ENCODE measurements around the gene TMC4. TPM values are rescaled to one million over a fixed set of nuclear protein-coding genes. Genes with fewer than 3 reads are reported as not detected.

TMC4 gene
- total and polyA plus RNA-seq, 2 experiments from 2014 or later, result 2.3 to 7.8 TPM

DNA sequence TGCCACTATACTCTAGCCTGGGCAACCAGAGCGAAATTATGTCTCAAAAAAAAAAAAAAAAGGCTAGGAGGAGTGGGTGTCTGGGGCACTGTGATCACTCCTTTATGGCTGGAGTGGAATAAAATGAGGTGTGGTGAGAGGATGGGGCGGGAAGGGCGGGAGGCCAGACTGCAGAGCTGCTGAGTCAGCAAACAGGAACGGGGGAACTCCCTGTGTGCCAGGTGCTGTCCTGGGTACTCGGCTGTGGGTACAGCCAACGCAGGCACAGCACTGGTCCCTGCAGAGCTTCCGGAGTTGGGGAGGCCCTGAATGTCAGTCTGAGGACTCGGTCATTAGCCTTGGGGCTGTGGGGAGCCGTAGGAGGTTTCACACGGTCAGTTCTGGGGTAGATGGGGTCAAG lies 51.7 kb downstream of the TMC4 start:
- Mint-ChIP-seq H3K36me3 (ENCODE audit: low read depth) (peaks cover 66% of the 10 kb centered on the region), H3K4me3 (no peak overlapping the region), H3K4me1 (no peaks in the 10 kb centered on the region; the same call in 2 of the 3 replicates), H3K9me3 (no peaks in the 10 kb centered on the region; the same call in 2 of the 3 replicates), H3K27me3 (ENCODE audit: insufficient read depth, low read depth, poor library complexity) (peaks cover 11% of the 10 kb centered on the region), H3K27ac (no peak overlapping the region)
- Histone ChIP-seq H3K4me1 (ENCODE audit: insufficient read depth) (peaks cover 6% of the 10 kb centered on the region; the same call in 1 of the 2 replicates), H2AFZ (no peak overlapping the region), H3K36me3 (ENCODE audit: insufficient read depth) (0 out of 2 replicates have a peak, but pooled peaks cover 7% of the 10 kb centered on the region), H4K20me1 (replicated peaks; ENCODE audit: insufficient read depth) (no peaks in the 10 kb centered on the region; the same call in 1 of the 2 replicates), H3K79me2 (replicated peaks; ENCODE audit: insufficient read depth) (peaks cover 14% of the 10 kb centered on the region), H3K4me2 (no peak overlapping the region), H3K27ac (ENCODE audit: low read depth) (no peak overlapping the region), H3F3A (replicated peaks; ENCODE audit: low read depth) (0 out of 2 replicates have a peak, but pooled peaks cover 2% of the 10 kb centered on the region), H3K27me3 (ENCODE audit: insufficient read depth) (no peaks in the 10 kb centered on the region), H3K9me2 (ENCODE audit: insufficient read depth) (no peaks in the 10 kb centered on the region), H3K4me3 (no peak overlapping the region)
- no peak for DNase-seq (ENCODE audit: low spot score)
- no peak for ATAC-seq
- no peak for TF ChIP-seq POLR2AphosphoS5 (IDR thresholded peaks at IDR 0.05; ENCODE audit: low read depth)
- no peak for TF ChIP-seq REST (IDR thresholded peaks at IDR 0.05; ENCODE audit: unreplicated experiment)
- TF ChIP-seq NANOG (IDR thresholded peaks at IDR 0.05; ENCODE audit: borderline replicate concordance), result no peak
- TF ChIP-seq, protein P1, sequence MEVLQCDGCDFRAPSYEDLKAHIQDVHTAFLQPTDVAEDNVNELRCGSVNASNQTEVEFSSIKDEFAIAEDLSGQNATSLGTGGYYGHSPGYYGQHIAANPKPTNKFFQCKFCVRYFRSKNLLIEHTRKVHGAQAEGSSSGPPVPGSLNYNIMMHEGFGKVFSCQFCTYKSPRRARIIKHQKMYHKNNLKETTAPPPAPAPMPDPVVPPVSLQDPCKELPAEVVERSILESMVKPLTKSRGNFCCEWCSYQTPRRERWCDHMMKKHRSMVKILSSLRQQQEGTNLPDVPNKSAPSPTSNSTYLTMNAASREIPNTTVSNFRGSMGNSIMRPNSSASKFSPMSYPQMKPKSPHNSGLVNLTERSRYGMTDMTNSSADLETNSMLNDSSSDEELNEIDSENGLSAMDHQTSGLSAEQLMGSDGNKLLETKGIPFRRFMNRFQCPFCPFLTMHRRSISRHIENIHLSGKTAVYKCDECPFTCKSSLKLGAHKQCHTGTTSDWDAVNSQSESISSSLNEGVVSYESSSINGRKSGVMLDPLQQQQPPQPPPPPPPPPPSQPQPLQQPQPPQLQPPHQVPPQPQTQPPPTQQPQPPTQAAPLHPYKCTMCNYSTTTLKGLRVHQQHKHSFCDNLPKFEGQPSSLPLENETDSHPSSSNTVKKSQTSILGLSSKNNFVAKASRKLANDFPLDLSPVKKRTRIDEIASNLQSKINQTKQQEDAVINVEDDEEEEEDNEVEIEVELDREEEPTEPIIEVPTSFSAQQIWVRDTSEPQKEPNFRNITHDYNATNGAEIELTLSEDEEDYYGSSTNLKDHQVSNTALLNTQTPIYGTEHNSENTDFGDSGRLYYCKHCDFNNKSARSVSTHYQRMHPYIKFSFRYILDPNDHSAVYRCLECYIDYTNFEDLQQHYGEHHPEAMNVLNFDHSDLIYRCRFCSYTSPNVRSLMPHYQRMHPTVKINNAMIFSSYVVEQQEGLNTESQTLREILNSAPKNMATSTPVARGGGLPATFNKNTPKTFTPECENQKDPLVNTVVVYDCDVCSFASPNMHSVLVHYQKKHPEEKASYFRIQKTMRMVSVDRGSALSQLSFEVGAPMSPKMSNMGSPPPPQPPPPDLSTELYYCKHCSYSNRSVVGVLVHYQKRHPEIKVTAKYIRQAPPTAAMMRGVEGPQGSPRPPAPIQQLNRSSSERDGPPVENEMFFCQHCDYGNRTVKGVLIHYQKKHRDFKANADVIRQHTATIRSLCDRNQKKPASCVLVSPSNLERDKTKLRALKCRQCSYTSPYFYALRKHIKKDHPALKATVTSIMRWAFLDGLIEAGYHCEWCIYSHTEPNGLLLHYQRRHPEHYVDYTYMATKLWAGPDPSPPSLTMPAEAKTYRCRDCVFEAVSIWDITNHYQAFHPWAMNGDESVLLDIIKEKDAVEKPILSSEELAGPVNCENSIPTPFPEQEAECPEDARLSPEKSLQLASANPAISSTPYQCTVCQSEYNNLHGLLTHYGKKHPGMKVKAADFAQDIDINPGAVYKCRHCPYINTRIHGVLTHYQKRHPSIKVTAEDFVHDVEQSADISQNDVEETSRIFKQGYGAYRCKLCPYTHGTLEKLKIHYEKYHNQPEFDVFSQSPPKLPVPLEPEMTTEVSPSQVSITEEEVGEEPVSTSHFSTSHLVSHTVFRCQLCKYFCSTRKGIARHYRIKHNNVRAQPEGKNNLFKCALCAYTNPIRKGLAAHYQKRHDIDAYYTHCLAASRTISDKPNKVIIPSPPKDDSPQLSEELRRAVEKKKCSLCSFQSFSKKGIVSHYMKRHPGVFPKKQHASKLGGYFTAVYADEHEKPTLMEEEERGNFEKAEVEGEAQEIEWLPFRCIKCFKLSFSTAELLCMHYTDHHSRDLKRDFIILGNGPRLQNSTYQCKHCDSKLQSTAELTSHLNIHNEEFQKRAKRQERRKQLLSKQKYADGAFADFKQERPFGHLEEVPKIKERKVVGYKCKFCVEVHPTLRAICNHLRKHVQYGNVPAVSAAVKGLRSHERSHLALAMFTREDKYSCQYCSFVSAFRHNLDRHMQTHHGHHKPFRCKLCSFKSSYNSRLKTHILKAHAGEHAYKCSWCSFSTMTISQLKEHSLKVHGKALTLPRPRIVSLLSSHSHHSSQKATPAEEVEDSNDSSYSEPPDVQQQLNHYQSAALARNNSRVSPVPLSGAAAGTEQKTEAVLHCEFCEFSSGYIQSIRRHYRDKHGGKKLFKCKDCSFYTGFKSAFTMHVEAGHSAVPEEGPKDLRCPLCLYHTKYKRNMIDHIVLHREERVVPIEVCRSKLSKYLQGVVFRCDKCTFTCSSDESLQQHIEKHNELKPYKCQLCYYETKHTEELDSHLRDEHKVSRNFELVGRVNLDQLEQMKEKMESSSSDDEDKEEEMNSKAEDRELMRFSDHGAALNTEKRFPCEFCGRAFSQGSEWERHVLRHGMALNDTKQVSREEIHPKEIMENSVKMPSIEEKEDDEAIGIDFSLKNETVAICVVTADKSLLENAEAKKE (CRISPR knock-in tag; IDR thresholded peaks at IDR 0.05), result no peak
